ENCODE results near the gene ACKR3.

The ACKR3 gene

DNA sequence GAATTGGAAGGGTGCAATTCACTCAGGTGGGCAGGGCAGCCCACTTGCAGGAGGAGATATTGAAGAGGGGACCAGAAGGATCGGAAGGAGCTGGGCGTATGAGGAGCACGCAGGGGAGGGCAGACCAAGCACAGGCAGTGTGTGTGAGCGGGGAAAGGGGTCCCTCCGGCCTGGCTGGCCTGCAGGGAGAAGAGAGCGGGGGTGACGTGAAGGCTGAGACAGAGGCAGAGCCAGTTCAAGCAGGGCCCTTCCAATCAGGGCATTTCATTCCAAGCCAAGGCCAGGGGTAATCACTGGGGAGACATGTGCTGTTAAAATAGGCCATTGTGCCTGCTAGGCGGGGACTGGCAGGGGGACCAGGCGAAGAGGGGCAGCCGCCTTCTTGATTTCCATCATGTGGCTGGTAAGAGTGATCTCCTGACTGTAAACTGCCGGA, 62.2 kb downstream of the ACKR3 start:
- no peak overlapping the region for H2BK5ac ChIP-seq (ENCODE audit: low read length)
- H3K4me3 ChIP-seq (ENCODE audit: low read length) = no peak overlapping the region
- no peak overlapping the region for H4K8ac ChIP-seq (ENCODE audit: low read depth, low read length)
- H3K4me2 ChIP-seq (ENCODE audit: low read length) = no peak overlapping the region
- H2AK5ac ChIP-seq (ENCODE audit: low read length) = no peak overlapping the region
- H3K18ac ChIP-seq (ENCODE audit: low read length) = no peak overlapping the region
- no peak overlapping the region for H2BK15ac ChIP-seq (replicated peaks; ENCODE audit: low read depth)
- no peaks in the 10 kb centered on the region for H3K79me2 ChIP-seq (ENCODE audit: control insufficient read depth, insufficient read depth, low read length)
- H3K79me1 ChIP-seq (ENCODE audit: low read length) = no peaks in the 10 kb centered on the region
- no peak overlapping the region for H3K4ac ChIP-seq (ENCODE audit: low read depth, low read length)
- no CpG with 5 or more reads among the region's 11 CpGs for WGBS (ENCODE audit: extremely low coverage, insufficient coverage, low lambda C conversion rate)
- H2BK120ac ChIP-seq (ENCODE audit: low read depth, low read length) = no peak overlapping the region
- no peaks in the 10 kb centered on the region for H3K4me1 ChIP-seq (ENCODE audit: control insufficient read depth, low read depth, low read length)
- no peak for DNase-seq
- no peak overlapping the region for H3K56ac ChIP-seq (ENCODE audit: low read length)
- H3K27ac ChIP-seq (ENCODE audit: low read depth, low read length) = no peak overlapping the region
- no peaks in the 10 kb centered on the region for H3K36me3 ChIP-seq (ENCODE audit: control insufficient read depth, insufficient read depth, low read length)
- H3K23ac ChIP-seq (ENCODE audit: low read length) = no peak overlapping the region
- no peak overlapping the region for H4K5ac ChIP-seq (ENCODE audit: low read length)
- H3K9ac ChIP-seq (ENCODE audit: low read length) = no peak overlapping the region
- no peaks in the 10 kb centered on the region for H3K27me3 ChIP-seq (ENCODE audit: insufficient read depth, low read length, poor library complexity)
